Measurements from ENCODE around the gene CPXM2. TPM values are rescaled to one million over a fixed set of nuclear protein-coding genes. Genes with fewer than 3 reads are reported as not detected.

CPXM2 gene
- total RNA-seq, 1 experiment from 2014 or later: 0.12 TPM

GRCh38 chr10:123916775-123917174 lies 25.2 kb upstream of the CPXM2 start:
- Histone ChIP-seq H3K4me1 (ENCODE audit: control insufficient read depth in 1 of 2, insufficient read depth in 2 of 2, low read length in 2 of 2) (peaks cover 3 to 4% of the 10 kb centered on the region in 2 experiments; a peak in 2 of 4 replicates), H3K4me2 (ENCODE audit: low read length) (no peak overlapping the region), H3K79me2 (ENCODE audit: insufficient read depth, low read length) (no peaks in the 10 kb centered on the region), H2AFZ (ENCODE audit: low read depth, low read length, poor library complexity, severe bottlenecking) (no peak overlapping the region), H3K9me2 (ENCODE audit: insufficient read depth) (no peaks in the 10 kb centered on the region), H3K4me3 (replicated peaks in 1 of 2; ENCODE audit: low read depth in 1 of 2, low read length in 2 of 2) (no peak overlapping the region), H3K9me3 (ENCODE audit: control insufficient read depth in 1 of 2, insufficient read depth in 1 of 2, low read depth in 1 of 2, low read length in 2 of 2) (peaks cover 0 to 6% of the 10 kb centered on the region in 2 experiments; a peak in 1 of 4 replicates), H3K27ac (ENCODE audit: low read depth, low read length) (no peak overlapping the region), H4K20me1 (ENCODE audit: insufficient read depth) (no peaks in the 10 kb centered on the region), H3K36me3 (ENCODE audit: control insufficient read depth in 1 of 2, insufficient read depth in 2 of 2, low read length in 2 of 2) (no peaks in the 10 kb centered on the region), H3K9ac (ENCODE audit: low read length) (no peak overlapping the region), H3K27me3 (ENCODE audit: insufficient read depth, low read length) (peaks cover 72% of the 10 kb centered on the region)
- ATAC-seq (no peak), DNase-seq (ENCODE audit: low read depth, low spot score) (no peak)
- CTCF ChIA-PET: no interaction called here
- POLR2A ChIA-PET: no interaction called here
- no TSS peak for BruUV-seq (replicated peaks)
- TF ChIP-seq ZBTB33 (IDR thresholded peaks at IDR 0.05; ENCODE audit: extremely low read depth, insufficient replicate concordance, low read length): no peak
- no peak for TF ChIP-seq SIN3A (IDR thresholded peaks at IDR 0.05; ENCODE audit: low read depth)
- TF ChIP-seq POLR2AphosphoS5 (IDR thresholded peaks at IDR 0.05; ENCODE audit: low read depth, low read length): no peak
- intact Hi-C loops (cut with micrococcal nuclease): no loop called here
- RAD21 ChIA-PET (ENCODE audit: low non-redundant PET in 1 of 2, low total read pairs in 2 of 2, uncharacterized antibody in 2 of 2, unreplicated experiment in 2 of 2): no interaction called here

- ChIA-PET RAD21 (ENCODE audit: low non-redundant PET in 1 of 2, low total read pairs in 2 of 2, uncharacterized antibody in 2 of 2, unreplicated experiment in 2 of 2) (no interaction called here), POLR2A (no interaction called here), CTCF (interaction anchor here (0.9 kb wide), 1 partner anchor 490 kb away, joined by 3 read pairs; no protein-coding TSS in a partner anchor)
- Histone ChIP-seq H3K27ac (ENCODE audit: low read depth, low read length) (no peak overlapping the region), H3K4me1 (ENCODE audit: control insufficient read depth in 1 of 2, insufficient read depth in 2 of 2, low read length in 2 of 2) (peaks cover 3 to 4% of the 10 kb centered on the region in 2 experiments; a peak in 2 of 4 replicates), H3K36me3 (ENCODE audit: control insufficient read depth in 1 of 2, insufficient read depth in 2 of 2, low read length in 2 of 2) (no peaks in the 10 kb centered on the region), H3K9ac (ENCODE audit: low read length) (no peak overlapping the region), H3K27me3 (ENCODE audit: insufficient read depth, low read length) (peaks cover 86% of the 10 kb centered on the region), H3K79me2 (ENCODE audit: insufficient read depth, low read length) (no peaks in the 10 kb centered on the region), H4K20me1 (ENCODE audit: insufficient read depth) (no peaks in the 10 kb centered on the region), H2AFZ (ENCODE audit: low read depth, low read length, poor library complexity, severe bottlenecking) (no peak overlapping the region), H3K9me3 (ENCODE audit: control insufficient read depth in 1 of 2, insufficient read depth in 1 of 2, low read depth in 1 of 2, low read length in 2 of 2) (no peaks in the 10 kb centered on the region), H3K4me3 (replicated peaks in 1 of 2; ENCODE audit: low read depth in 1 of 2, low read length in 2 of 2) (no peak overlapping the region), H3K4me2 (ENCODE audit: low read length) (no peak overlapping the region), H3K9me2 (ENCODE audit: insufficient read depth) (no peaks in the 10 kb centered on the region)
- DNase-seq (ENCODE audit: low read depth, low spot score): no peak
- BruUV-seq (replicated peaks): no TSS peak
- intact Hi-C loops (cut with micrococcal nuclease): no loop called here
- no peak for ATAC-seq
- no peak for TF ChIP-seq ATF3 (IDR thresholded peaks at IDR 0.05)
- no peak for TF ChIP-seq ELF1 (IDR thresholded peaks at IDR 0.05; ENCODE audit: borderline replicate concordance, low read depth)
- no peak for TF ChIP-seq POLR2AphosphoS5 (IDR thresholded peaks at IDR 0.05; ENCODE audit: low read depth, low read length)
- no peak for TF ChIP-seq POLR2A (IDR thresholded peaks at IDR 0.05; ENCODE audit: borderline replicate concordance, extremely low read depth, insufficient read depth, insufficient read length)
- no peak for TF ChIP-seq YY1 (IDR thresholded peaks at IDR 0.05; ENCODE audit: extremely low read depth, insufficient replicate concordance, low read depth, low read length)
- no peak for TF ChIP-seq SRF (IDR thresholded peaks at IDR 0.05; ENCODE audit: low read depth)
- no peak for TF ChIP-seq RAD21 (IDR thresholded peaks at IDR 0.05; ENCODE audit: low read depth)
- TF ChIP-seq FOSL1 (IDR thresholded peaks at IDR 0.05; ENCODE audit: low read depth): no peak
- TF ChIP-seq JUND (IDR thresholded peaks at IDR 0.05): no peak
- TF ChIP-seq EGR1 (IDR thresholded peaks at IDR 0.05; ENCODE audit: low read depth): no peak
- no peak for TF ChIP-seq ZNF274 (IDR thresholded peaks at IDR 0.05; ENCODE audit: low read depth, low read length)
- TF ChIP-seq SP1 (IDR thresholded peaks at IDR 0.05; ENCODE audit: low read depth): no peak
- TF ChIP-seq REST (IDR thresholded peaks at IDR 0.05; ENCODE audit: low read depth): no peak
- TF ChIP-seq ZFX (IDR thresholded peaks at IDR 0.05): no peak
- TF ChIP-seq CEBPB (IDR thresholded peaks at IDR 0.05; ENCODE audit: low read depth): no peak
These were observed 22.2 kb upstream of the CPXM2 start for GRCh38 chr10:123913688-123914268.

Data from HCT116 (cell line).